Pancreas (tissue), 10 donors: ENCODE measurements around the gene CNIH2. TPM values are rescaled to one million over a fixed set of nuclear protein-coding genes. Genes with fewer than 3 reads are reported as not detected.

ENCODE experiments used
- ATAC-seq, 4 donors: fragments of 200-7000 bp; cut with Tn5 transposase; one replicate each; pipeline versions ENCODE4 v1.8.0 to v1.9.1; 2020; ENCODE audit warnings: mild to moderate bottlenecking in 4 of 4, moderate library complexity in 4 of 4
- DNase-seq, 6 donors: peaks; one replicate each; pipeline ENCODE4 v3.0.0-alpha.2; 2020
- FAIRE-seq: peaks from 2 replicates; lab custom pipeline; 2012; peaks lifted over from hg19 to GRCh38; lab: Jason Lieb, UNC
- H3K27ac ChIP-seq, 4 donors: fragments of 200-600 bp; sonication (generic); 1 replicate in 3 of 4; 2 replicates in 1 of 4; pipeline versions ENCODE4 v1.5.0 to v1.8.0; 2020
- H3K27me3 ChIP-seq, 4 donors: fragments of 200-600 bp; one replicate each; pipeline ENCODE4 v1.8.0; 2021
- H3K36me3 ChIP-seq, 3 donors: fragments of 200-600 bp; sonication (generic) in 1 of 3; one replicate each; pipeline versions ENCODE4 v1.5.0 to v1.8.0; 2020 to 2021
- H3K4me1 ChIP-seq, 3 donors: fragments of 200-600 bp; one replicate each; pipeline ENCODE4 v1.8.0; 2021
- H3K4me3 ChIP-seq, 4 donors: fragments of 200-600 bp; sonication (generic) in 2 of 4; one replicate each; pipeline versions ENCODE4 v1.5.0 to v1.8.0; 2020 to 2021
- H3K9me3 ChIP-seq, 4 donors: fragments of 200-600 bp; one replicate each; pipeline ENCODE4 v1.8.0; 2021
- CTCF ChIP-seq, 4 donors: fragments of 200-600 bp; sonication (generic) in 3 of 4; IDR thresholded peaks; one replicate each; pipeline versions ENCODE4 v1.5.0 to v1.8.0; 2021; ENCODE audit warnings: antibody characterized with exemption in 4 of 4
- WGBS, 2 donors: extraction: QIAGEN DNeasy Blood & Tissue Kit; methylation state at CpG; one replicate each; pipeline ENCODE4 v1.1.7; 2013; 5-methylcytosine and 5-hydroxymethylcytosine counted together
- intact Hi-C, 3 donors: fragments of 100-400 bp; cut with DNase I; formaldehyde crosslinking; loops; one replicate each; pipeline versions ENCODE4 v1.11.1 to v1.14.2; 2022
- polyA plus RNA-seq, 2 donors: library from polyadenylated mRNA; stranded (reverse); fragments of 200-250 nt; gene quantifications; one replicate each; pipeline ENCODE4 v1.2.3, GENCODE V29; 2013
- total RNA-seq, 6 donors: library from RNA; stranded (reverse); fragmentation: NEBNext Ultra II Directional in 4 of 6; extraction: Animal tissue kit (Norgen Biotek cat#: 25700) in 4 of 6; gene quantifications; one replicate each; pipeline versions ENCODE4 v1.2.1 to v1.2.4, GENCODE V29; 2021 to 2023
- donor health status: healthy with polysubstance abuse.
- donor health status: DM: no; HTN: no; CAD: no; lungs with moderate emphysema.
- donor health status: DM: no; HTN: no; CAD: no.
- donor health status: control.
- donor health status: control.
- donor health status: Bipolar disorder and iron deficiency.
- donor health status: DM: yes; HTN: yes; CAD: no.
- donor health status: DM: no; HTN: no; CAD: no.
- donor health status: DM: no; HTN: no; CAD: no.
- donor health status: DM: yes; HTN: yes; CAD: no.

CNIH2 gene
- total and polyA plus RNA-seq, 8 donors, result 0.83 to 34.3 (median 3.8) TPM

- no peak overlapping the region for H3K4me3 ChIP-seq
- H3K4me1 ChIP-seq, result peaks cover 0 to 15% (median 10%) of the 10 kb centered on the region in 3 donors
- no peak for ATAC-seq
- no peak overlapping the region for H3K27ac ChIP-seq
- H3K27me3 ChIP-seq, result no peaks in the 10 kb centered on the region
- intact Hi-C loops, result loop anchor here in 1 of 3 donors (10.0 kb wide), 1 partner anchor 61 kb away; no protein-coding TSS in a partner anchor
- WGBS, 2 donors, result 77 to 78% methylated on average over 13 of the region's 13 CpGs
- no peaks in the 10 kb centered on the region for H3K36me3 ChIP-seq
- peak in 3 of 6 donors; percentile 7 to 64 (median 27) for DNase-seq
- no peak for TF ChIP-seq CTCF (IDR thresholded peaks at IDR 0.05)
- no peak for FAIRE-seq
- no peaks in the 10 kb centered on the region for H3K9me3 ChIP-seq
Observed at GRCh38 chr11:66285250-66285947, 7.4 kb downstream of the CNIH2 start.

GRCh38 chr11:66286699-66287098 lies 8.7 kb downstream of the CNIH2 start:
- intact Hi-C loops, result loop anchor here in 1 of 3 donors (10.0 kb wide), 1 partner anchor 62 kb away; no protein-coding TSS in a partner anchor
- no peak for ATAC-seq

GRCh38 chr11:66287211-66287888 lies 9.4 kb downstream of the CNIH2 start:
- 64 to 74% methylated on average over 9 to 10 of the region's 10 CpGs for WGBS, 2 donors
- intact Hi-C loops, result loop anchor here in 1 of 3 donors (10.0 kb wide), 1 partner anchor 63 kb away; no protein-coding TSS in a partner anchor
- DNase-seq (peak in 1 of 6 donors; percentile 58), ATAC-seq (no peak), FAIRE-seq (no peak)
- no peak for TF ChIP-seq CTCF (IDR thresholded peaks at IDR 0.05)
- Histone ChIP-seq H3K4me3 (peak overlapping the region in 1 of 4 donors; percentile 70), H3K27me3 (no peaks in the 10 kb centered on the region), H3K27ac (no peak overlapping the region), H3K36me3 (no peaks in the 10 kb centered on the region), H3K4me1 (peaks cover 0 to 19% (median 15%) of the 10 kb centered on the region in 3 donors), H3K9me3 (no peaks in the 10 kb centered on the region)

More at GRCh38 chr11:66286699-66287098, 8.7 kb downstream of the CNIH2 start:
- Histone ChIP-seq H3K27ac (no peak overlapping the region), H3K27me3 (no peaks in the 10 kb centered on the region), H3K36me3 (no peaks in the 10 kb centered on the region), H3K4me3 (no peak overlapping the region), H3K4me1 (peaks cover 0 to 15% (median 10%) of the 10 kb centered on the region in 3 donors), H3K9me3 (no peaks in the 10 kb centered on the region)
- FAIRE-seq, result no peak
- peak in 2 of 6 donors; percentile 11 to 65 for DNase-seq
- WGBS, 2 donors, result 75 to 83% methylated on average over 5 of the region's 5 CpGs
- no peak for TF ChIP-seq CTCF (IDR thresholded peaks at IDR 0.05)

- Histone ChIP-seq H3K27ac (peak overlapping the region; percentile 92 to 99 (median 94)), H3K36me3 (no peaks in the 10 kb centered on the region), H3K9me3 (no peaks in the 10 kb centered on the region), H3K4me1 (peaks cover 0 to 17% (median 15%) of the 10 kb centered on the region in 3 donors), H3K4me3 (peak overlapping the region; percentile 70 to 94 (median 80)), H3K27me3 (no peaks in the 10 kb centered on the region)
- ATAC-seq, result peak; percentile 10 to 29 (median 11)
- peak in 3 of 6 donors; percentile 40 to 80 (median 49) for DNase-seq
- WGBS, 2 donors, result 27 to 29% methylated on average over 19 to 20 of the region's 20 CpGs
- no peak for FAIRE-seq
- intact Hi-C loops, result loop anchor here in 1 of 3 donors (10.0 kb wide), 1 partner anchor 63 kb away; no protein-coding TSS in a partner anchor
- no peak for TF ChIP-seq CTCF (IDR thresholded peaks at IDR 0.05)
Observed at GRCh38 chr11:66287889-66288670, 10.1 kb downstream of the CNIH2 start.
